Mesothelial cell of epicardium (in vitro differentiated cells): ENCODE data around the gene CHRM3. TPM values are rescaled to one million over a fixed set of nuclear protein-coding genes. Genes with fewer than 3 reads are reported as not detected.
"Not testable (repeated sequence)": the region's sequence is repeated elsewhere in the genome, so short reads cannot be mapped to it uniquely, and the experiment has no call there.

Experiments
- DNase-seq, 2 experiments: peaks; one replicate each; pipeline ENCODE4 v3.0.0; 2021; ENCODE audit warnings: low spot score in 2 of 2; ENCODE audit not compliant: unreplicated experiment in 2 of 2
- H3K27ac Mint-ChIP-seq: 2 replicates; pipeline ENCODE4 v1.8.0; 2021; ENCODE audit warnings: mixed read lengths
- H3K27me3 Mint-ChIP-seq: 2 replicates; pipeline ENCODE4 v1.8.0; 2021; ENCODE audit warnings: low read depth, mixed read lengths
- H3K36me3 Mint-ChIP-seq: 2 replicates; pipeline ENCODE4 v1.8.0; 2021; ENCODE audit warnings: mixed read lengths
- H3K4me1 Mint-ChIP-seq: 2 replicates; pipeline ENCODE4 v1.8.0; 2021; ENCODE audit warnings: mixed read lengths
- H3K4me3 Mint-ChIP-seq: 2 replicates; pipeline ENCODE4 v1.8.0; 2021; ENCODE audit warnings: mild to moderate bottlenecking, moderate library complexity, mixed read lengths
- H3K9me3 Mint-ChIP-seq: 2 replicates; pipeline ENCODE4 v1.8.0; 2021; ENCODE audit warnings: mixed read lengths
- total RNA-seq: library from RNA; stranded (reverse); gene quantifications from 3 replicates; pipeline ENCODE4 v1.2.1, GENCODE V29; 2021
- TF ChIP-seq, protein P1 (sequence below): fragments of 200-600 bp; sonication (generic); IDR thresholded peaks from one replicate; pipeline ENCODE4 v1.5.0; 2021; ENCODE audit warnings: antibody characterized with exemption; ENCODE audit not compliant: unreplicated experiment

CHRM3 gene
- total RNA-seq, 1 donor from 2014 or later = 5.4 TPM

DNA sequence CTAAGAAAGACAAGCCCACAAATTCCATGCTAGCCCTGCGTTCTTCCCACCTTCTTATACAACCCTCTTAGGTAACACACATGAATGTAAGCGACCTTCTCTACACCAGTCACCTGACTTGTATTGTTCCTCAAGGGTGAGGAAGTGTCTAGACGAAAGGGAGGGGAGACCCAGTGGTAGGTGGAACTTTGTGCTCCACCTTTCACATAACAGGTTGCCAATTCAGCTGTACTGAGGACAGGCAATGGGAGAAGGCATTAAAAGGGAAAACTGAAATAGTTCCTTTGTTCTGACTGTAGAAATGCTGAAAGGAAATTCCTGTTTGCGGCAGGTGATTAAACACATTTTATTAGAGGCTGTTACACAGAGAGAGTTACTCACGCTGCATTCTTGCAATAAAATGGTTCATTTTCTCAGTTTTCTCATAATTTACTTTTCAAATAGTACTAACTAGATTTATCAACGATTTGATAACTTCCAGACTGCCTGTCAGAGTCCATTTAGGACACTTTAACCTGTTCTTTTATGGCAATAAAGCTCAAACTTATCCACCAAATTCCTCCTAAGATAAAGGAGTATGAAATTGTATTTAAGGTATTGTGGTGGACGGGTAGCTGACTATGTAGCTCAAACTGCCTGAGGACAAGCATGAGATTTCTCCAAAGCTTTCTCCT is 17.8 kb upstream of the CHRM3 start:
- Mint-ChIP-seq H3K27ac (peak overlapping the region; percentile 62), H3K9me3 (peaks cover 13% of the 10 kb centered on the region), H3K4me1 (peaks cover 17% of the 10 kb centered on the region), H3K36me3 (no peaks in the 10 kb centered on the region), H3K4me3 (no peak overlapping the region), H3K27me3 (no peaks in the 10 kb centered on the region)
- TF ChIP-seq, protein P1, sequence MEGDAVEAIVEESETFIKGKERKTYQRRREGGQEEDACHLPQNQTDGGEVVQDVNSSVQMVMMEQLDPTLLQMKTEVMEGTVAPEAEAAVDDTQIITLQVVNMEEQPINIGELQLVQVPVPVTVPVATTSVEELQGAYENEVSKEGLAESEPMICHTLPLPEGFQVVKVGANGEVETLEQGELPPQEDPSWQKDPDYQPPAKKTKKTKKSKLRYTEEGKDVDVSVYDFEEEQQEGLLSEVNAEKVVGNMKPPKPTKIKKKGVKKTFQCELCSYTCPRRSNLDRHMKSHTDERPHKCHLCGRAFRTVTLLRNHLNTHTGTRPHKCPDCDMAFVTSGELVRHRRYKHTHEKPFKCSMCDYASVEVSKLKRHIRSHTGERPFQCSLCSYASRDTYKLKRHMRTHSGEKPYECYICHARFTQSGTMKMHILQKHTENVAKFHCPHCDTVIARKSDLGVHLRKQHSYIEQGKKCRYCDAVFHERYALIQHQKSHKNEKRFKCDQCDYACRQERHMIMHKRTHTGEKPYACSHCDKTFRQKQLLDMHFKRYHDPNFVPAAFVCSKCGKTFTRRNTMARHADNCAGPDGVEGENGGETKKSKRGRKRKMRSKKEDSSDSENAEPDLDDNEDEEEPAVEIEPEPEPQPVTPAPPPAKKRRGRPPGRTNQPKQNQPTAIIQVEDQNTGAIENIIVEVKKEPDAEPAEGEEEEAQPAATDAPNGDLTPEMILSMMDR = no peak
- no peak for DNase-seq

DNA sequence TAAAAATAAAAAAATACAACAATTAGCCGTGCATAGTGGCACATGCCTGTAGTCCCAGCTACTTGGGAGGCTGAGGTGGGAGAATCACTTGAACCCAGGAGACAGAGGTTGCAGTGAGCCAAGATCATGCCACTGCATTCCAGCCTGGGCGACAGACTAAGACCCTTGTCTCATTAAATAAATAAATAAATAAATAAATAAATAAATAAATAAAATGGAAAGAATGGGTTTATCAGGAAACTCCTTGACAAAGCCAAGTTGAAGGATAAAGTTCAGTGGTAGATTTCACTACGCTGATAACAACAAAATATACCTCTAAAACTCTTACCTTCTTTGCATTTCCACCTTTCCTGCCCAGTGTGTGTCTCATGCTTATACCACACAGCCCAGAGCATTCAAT is 15.5 kb upstream of the CHRM3 start:
- peaks cover 17% of the 10 kb centered on the region for H3K4me1 Mint-ChIP-seq
- not testable (repeated sequence) for H3K4me3 Mint-ChIP-seq, H3K36me3 Mint-ChIP-seq, H3K27ac Mint-ChIP-seq, DNase-seq, H3K27me3 Mint-ChIP-seq, H3K9me3 Mint-ChIP-seq

DNA sequence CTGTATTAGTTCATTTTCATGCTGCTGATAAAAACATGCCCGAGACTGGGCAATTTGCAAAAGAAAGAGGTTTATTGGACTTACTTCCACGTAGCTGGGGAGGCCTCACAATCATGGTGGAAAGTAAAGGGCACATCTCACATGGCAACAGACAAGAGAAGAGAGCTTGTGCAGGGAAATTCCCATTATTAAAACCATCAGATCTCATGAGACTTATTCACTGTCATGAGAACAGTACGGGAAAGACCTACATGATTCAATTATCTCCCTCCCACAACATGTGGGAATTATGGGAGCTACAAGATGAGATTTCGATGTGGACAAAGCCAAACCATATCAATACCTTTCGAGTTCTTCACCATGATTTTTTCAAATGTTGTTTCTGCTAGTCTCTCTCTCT is 3.7 kb upstream of the CHRM3 start:
- H3K27me3 Mint-ChIP-seq = peaks cover 57% of the 10 kb centered on the region
- DNase-seq = no peak
- no peak overlapping the region for H3K27ac Mint-ChIP-seq
- H3K4me1 Mint-ChIP-seq = peaks cover 22% of the 10 kb centered on the region
- TF ChIP-seq, protein P1 = no peak
- peaks cover 6% of the 10 kb centered on the region for H3K9me3 Mint-ChIP-seq
- no peaks in the 10 kb centered on the region for H3K36me3 Mint-ChIP-seq
- no peak overlapping the region for H3K4me3 Mint-ChIP-seq

DNA sequence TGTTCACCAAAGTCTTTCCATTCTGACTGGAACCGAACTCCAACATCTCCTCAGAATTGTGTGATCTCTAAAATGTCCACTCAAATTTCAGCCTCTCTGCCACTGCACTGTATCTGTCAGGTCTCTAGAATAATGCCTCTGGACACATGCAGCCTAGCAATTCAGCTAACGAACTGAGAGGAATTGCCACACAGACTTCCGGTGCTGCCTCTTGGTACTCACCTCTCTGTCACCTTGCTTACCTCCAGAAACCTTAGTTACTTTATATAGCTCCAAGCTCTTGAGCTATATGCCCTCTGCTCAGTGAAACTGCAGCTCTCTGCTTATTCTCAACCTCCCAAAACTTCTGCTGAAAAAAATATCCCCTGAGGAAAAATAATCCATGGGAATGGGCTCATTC is 2.7 kb upstream of the CHRM3 start:
- H3K36me3 Mint-ChIP-seq = no peaks in the 10 kb centered on the region
- H3K9me3 Mint-ChIP-seq = peaks cover 6% of the 10 kb centered on the region
- no peak overlapping the region for H3K4me3 Mint-ChIP-seq
- peaks cover 67% of the 10 kb centered on the region for H3K27me3 Mint-ChIP-seq
- no peak for DNase-seq
- TF ChIP-seq, protein P1 = no peak
- H3K27ac Mint-ChIP-seq = no peak overlapping the region
- H3K4me1 Mint-ChIP-seq = peaks cover 26% of the 10 kb centered on the region

DNA sequence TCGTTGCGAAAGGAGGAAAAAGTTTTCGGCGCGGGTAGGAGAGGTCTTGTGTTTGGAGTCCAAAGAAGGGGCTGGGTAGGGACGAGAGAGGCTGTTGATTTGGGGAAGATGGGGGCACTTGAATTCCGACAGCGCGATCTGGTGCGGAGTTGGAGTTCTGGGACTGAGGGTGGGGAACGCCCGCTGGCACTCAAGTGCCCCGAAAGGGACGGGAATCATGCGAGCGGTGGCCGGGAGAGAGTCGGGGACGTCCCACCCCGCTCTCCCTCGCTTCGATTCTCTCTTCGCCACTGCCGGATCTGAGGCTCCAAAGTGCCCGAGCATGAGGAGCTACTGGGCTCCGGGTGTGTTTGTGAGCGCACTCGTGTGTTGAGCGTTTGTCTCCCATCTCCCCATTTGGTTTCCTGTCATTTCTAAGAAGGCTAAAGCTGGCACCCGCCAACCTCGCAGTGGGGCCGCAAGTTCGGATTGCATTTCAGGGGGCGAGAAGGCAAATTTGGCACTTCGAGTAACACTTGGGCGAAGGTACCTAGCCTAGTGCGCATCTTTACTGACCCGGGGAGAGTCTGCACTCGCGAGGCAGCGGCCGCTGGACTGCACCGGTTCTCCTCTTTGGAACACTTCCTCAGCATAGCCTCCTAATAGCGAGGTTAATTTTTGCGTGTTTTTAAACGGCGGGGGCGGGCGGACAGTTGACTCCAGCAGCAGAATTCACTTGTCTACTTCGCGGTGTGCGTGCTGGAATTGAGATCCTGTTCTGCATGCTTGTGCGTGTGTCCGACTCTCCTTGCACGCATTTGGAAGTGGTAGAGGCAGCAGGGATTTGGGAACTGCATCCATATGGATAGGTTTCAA is 1.2 kb downstream of the CHRM3 start:
- Mint-ChIP-seq H3K36me3 (no peaks in the 10 kb centered on the region), H3K9me3 (no peaks in the 10 kb centered on the region), H3K4me3 (peak overlapping the region; percentile 92), H3K27ac (peak overlapping the region; percentile 75), H3K4me1 (peaks cover 26% of the 10 kb centered on the region), H3K27me3 (peaks cover 88% of the 10 kb centered on the region)
- peak; percentile 20 to 47 for DNase-seq
- TF ChIP-seq, protein P1 = no peak

DNA sequence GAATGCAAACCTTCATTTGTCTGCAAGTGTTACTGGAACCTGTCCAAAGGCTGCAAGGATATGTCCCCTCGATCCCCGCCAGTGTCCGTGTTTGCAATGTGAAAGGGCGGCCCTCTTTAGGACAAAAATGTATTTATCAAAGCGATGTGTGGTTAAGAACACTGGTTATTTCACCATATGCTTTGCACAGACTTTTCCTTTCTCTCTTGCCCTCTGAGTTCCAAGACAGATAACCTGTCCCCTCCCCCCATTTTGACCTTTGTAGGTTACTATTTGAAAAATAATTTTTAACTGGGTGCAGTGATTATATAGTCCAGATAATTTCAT is 1.8 kb downstream of the CHRM3 start:
- Mint-ChIP-seq H3K27me3 (peaks cover 87% of the 10 kb centered on the region), H3K9me3 (no peaks in the 10 kb centered on the region), H3K36me3 (no peaks in the 10 kb centered on the region), H3K4me1 (peaks cover 26% of the 10 kb centered on the region), H3K4me3 (peak overlapping the region; percentile 92), H3K27ac (no peak overlapping the region)
- TF ChIP-seq, protein P1 = no peak
- no peak for DNase-seq
